Dermis blood vessel endothelial cell (primary cell): Measurements from ENCODE around the gene SCO2. TPM values are rescaled to one million over a fixed set of nuclear protein-coding genes. Genes with fewer than 3 reads are reported as not detected.
"Not testable (repeated sequence)": the region's sequence is repeated elsewhere in the genome, so short reads cannot be mapped to it uniquely, and the experiment has no call there.

Experiments used
- DNase-seq: peaks from one replicate; pipeline ENCODE4 v3.0.0; 2010
- total RNA-seq: library from RNA; depleted of rRNA; stranded (reverse); fragments of >200 nt; gene quantifications from 2 replicates; pipeline ENCODE4 v1.2.3, GENCODE V29; 2014

SCO2 gene
- total RNA-seq, 1 donor from 2014 or later, result 5.6 TPM

- no peak for DNase-seq
Measured at GRCh38 chr22:50550395-50550794, 25.0 kb upstream of the SCO2 start.

- no peak for DNase-seq
Measured at GRCh38 chr22:50548921-50549790, 23.8 kb upstream of the SCO2 start.

GRCh38 chr22:50548040-50548920 is 22.9 kb upstream of the SCO2 start:
- DNase-seq, result no peak

GRCh38 chr22:50547263-50547985 is 22.0 kb upstream of the SCO2 start:
- DNase-seq, result no peak

- DNase-seq, result no peak
Measured at GRCh38 chr22:50546326-50547262, 21.2 kb upstream of the SCO2 start.

GRCh38 chr22:50545522-50546325 is 20.3 kb upstream of the SCO2 start, which contains the start of gene KLHDC7B:
KLHDC7B (plus strand) TSS chr22:50545899; CDS start chr22:50546244, 345 bp downstream.
- no peak for DNase-seq

- no peak for DNase-seq
Measured at GRCh38 chr22:50544746-50545253, 19.4 kb upstream of the SCO2 start.

- peak; percentile 75 for DNase-seq
Measured at GRCh38 chr22:50544078-50544745, 18.8 kb upstream of the SCO2 start.

GRCh38 chr22:50542416-50542927 is 17.1 kb upstream of the SCO2 start:
- DNase-seq, result no peak

- DNase-seq, result not testable (repeated sequence)
Measured at GRCh38 chr22:50541667-50542026, 16.2 kb upstream of the SCO2 start.

- DNase-seq, result no peak
Measured at GRCh38 chr22:50540381-50540780, 15.0 kb upstream of the SCO2 start.

GRCh38 chr22:50537765-50538164 is 12.4 kb upstream of the SCO2 start:
- no peak for DNase-seq

GRCh38 chr22:50536226-50536625 is 10.8 kb upstream of the SCO2 start:
- no peak for DNase-seq

- DNase-seq, result no peak
Measured at GRCh38 chr22:50535113-50535512, 9.7 kb upstream of the SCO2 start.

GRCh38 chr22:50533856-50534711 is 8.7 kb upstream of the SCO2 start:
- not testable (repeated sequence) for DNase-seq

- DNase-seq, result no peak
Measured at GRCh38 chr22:50532824-50533796, 7.7 kb upstream of the SCO2 start.

- DNase-seq, result peak; percentile 74
Measured at GRCh38 chr22:50531962-50532674, 6.7 kb upstream of the SCO2 start.
